GM12875 (cell line): Measurements from ENCODE around the gene ASB4.

ENCODE experiments used
- H3K4me3 ChIP-seq: one replicate; pipeline ENCODE4 v1.5.1; 2011; ENCODE audit warnings: low read depth, low read length, control low read depth
- CTCF ChIP-seq: IDR thresholded peaks from 2 replicates; pipeline ENCODE4 v1.5.1; 2011; ENCODE audit warnings: low read depth, mild to moderate bottlenecking, control low read depth, inconsistent platforms, low read length, moderate library complexity, borderline replicate concordance; ENCODE audit not compliant: insufficient read depth

Gene ASB4

GRCh38 chr7:95581467-95581866 is 95.7 kb downstream of the ASB4 start:
- no peak overlapping the region for H3K4me3 ChIP-seq
- TF ChIP-seq CTCF: no peak

- H3K4me3 ChIP-seq: no peak overlapping the region
- TF ChIP-seq CTCF: no peak
Observed at GRCh38 chr7:95582578-95583293, 97.0 kb downstream of the ASB4 start.

- TF ChIP-seq CTCF: no peak
- no peak overlapping the region for H3K4me3 ChIP-seq
Observed at GRCh38 chr7:95583834-95584621, 98.3 kb downstream of the ASB4 start.

GRCh38 chr7:95584769-95585425 is 99.2 kb downstream of the ASB4 start:
- TF ChIP-seq CTCF: no peak
- no peak overlapping the region for H3K4me3 ChIP-seq

- TF ChIP-seq CTCF: no peak
Observed at GRCh38 chr7:95585426-95585789, 99.7 kb downstream of the ASB4 start.

GRCh38 chr7:95586951-95587301 is 101.2 kb downstream of the ASB4 start:
- no peak overlapping the region for H3K4me3 ChIP-seq
- TF ChIP-seq CTCF: no peak

More at GRCh38 chr7:95585426-95585789, 99.7 kb downstream of the ASB4 start:
- H3K4me3 ChIP-seq: no peak overlapping the region
